ENCODE data around the gene NT5DC3.

Gene NT5DC3

DNA sequence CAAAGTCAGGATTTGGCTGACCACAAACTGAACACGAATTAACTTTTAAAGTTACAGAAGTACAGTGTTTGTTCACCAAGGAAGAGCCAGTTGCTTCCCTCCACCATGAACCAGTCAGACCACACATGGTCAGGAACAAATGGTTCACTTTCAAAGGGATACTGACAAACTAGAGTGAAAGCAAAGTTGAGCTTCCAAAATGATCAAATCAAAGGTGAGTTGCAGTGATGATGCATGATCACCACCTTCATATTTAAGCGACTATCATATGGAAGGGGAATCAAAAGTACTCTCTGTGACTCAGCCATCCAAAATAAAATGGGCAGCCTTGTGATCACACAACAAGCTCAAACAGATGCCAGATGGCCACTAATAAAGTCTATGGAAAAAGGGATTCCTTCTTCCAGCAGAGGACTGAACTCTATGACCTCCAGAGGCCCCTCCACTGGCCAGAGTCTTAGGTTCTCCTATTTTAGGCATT lies 13.1 kb downstream of the NT5DC3 start:
- TF ChIP-seq, protein P1, sequence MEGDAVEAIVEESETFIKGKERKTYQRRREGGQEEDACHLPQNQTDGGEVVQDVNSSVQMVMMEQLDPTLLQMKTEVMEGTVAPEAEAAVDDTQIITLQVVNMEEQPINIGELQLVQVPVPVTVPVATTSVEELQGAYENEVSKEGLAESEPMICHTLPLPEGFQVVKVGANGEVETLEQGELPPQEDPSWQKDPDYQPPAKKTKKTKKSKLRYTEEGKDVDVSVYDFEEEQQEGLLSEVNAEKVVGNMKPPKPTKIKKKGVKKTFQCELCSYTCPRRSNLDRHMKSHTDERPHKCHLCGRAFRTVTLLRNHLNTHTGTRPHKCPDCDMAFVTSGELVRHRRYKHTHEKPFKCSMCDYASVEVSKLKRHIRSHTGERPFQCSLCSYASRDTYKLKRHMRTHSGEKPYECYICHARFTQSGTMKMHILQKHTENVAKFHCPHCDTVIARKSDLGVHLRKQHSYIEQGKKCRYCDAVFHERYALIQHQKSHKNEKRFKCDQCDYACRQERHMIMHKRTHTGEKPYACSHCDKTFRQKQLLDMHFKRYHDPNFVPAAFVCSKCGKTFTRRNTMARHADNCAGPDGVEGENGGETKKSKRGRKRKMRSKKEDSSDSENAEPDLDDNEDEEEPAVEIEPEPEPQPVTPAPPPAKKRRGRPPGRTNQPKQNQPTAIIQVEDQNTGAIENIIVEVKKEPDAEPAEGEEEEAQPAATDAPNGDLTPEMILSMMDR (IDR thresholded peaks at IDR 0.05), result no peak

DNA sequence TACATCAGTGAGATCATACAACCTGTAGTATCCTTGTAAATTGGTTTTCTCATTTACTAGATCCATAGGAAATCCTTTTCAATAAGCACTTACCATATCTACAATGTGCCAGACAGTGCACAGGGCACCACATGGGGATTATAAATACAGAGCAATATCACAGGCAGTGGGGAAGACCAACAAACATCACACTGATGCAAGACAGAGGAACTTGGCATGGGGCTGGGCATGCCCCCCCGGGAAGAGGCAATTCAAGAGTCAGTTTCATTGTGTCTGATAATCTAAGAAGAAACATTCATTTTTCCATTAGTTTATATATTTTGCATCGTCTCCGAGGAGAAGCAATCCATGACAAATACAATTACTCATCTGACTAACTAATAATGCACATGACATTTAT lies 16.2 kb downstream of the NT5DC3 start:
- TF ChIP-seq, protein P1 (IDR thresholded peaks at IDR 0.05), result no peak

DNA sequence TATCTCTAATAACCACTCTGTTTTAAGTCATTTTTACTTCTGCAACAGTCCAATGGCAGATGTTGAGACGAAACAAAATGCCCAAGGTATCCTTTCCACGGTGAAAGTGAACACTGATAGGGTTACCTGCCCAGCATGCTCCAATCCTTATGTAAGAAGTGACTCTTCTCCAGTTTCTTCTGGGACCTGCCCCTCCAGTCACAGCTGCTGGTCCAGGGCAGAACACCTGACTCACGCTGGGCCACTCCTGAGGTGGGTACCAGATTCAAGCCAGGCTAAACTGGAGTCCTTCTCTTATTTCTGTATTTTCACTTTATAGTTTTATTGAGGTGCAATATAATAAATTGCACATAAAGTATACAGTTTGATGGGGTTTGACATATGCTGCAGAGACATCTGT lies 16.7 kb downstream of the NT5DC3 start:
- TF ChIP-seq, protein P1 (IDR thresholded peaks at IDR 0.05), result no peak

DNA sequence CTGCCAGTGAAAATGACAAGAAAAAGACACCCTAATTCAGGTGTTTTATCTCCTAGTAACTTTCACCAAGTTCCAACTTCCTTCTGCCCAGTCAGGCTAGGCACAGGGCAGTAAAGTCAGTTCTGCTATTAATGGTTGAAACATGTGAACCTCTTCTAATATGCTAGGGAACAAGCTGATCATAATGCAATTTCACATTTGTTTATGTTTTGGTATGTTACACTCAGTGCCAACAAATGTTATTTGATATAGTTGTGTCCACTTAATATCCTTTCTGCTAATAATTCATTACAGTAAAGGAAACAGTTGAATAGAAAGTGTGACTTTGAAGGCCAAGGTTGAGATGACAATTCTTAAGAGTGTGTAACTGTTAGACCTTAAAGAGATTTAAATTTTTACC lies 17.2 kb downstream of the NT5DC3 start:
- TF ChIP-seq, protein P1 (IDR thresholded peaks at IDR 0.05), result no peak

DNA sequence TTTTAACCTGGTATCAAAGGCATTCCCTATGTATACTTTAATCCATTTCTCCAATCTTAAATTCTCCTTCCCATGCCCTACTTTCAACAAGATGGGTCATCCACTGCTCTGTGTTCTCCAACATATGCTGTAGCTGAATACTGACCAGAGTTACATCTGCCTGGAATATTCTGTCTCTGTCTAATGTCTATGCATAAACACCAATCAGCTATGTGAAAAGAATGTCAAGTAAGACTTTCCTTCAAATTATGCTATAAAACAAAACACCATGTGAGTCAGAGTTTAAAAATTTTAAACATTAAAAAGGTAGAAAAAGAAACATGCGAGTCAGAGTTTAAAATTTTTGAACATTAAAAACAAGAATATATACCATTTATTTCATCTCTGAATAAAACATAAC lies 19.3 kb downstream of the NT5DC3 start:
- TF ChIP-seq, protein P1 (IDR thresholded peaks at IDR 0.05), result no peak

DNA sequence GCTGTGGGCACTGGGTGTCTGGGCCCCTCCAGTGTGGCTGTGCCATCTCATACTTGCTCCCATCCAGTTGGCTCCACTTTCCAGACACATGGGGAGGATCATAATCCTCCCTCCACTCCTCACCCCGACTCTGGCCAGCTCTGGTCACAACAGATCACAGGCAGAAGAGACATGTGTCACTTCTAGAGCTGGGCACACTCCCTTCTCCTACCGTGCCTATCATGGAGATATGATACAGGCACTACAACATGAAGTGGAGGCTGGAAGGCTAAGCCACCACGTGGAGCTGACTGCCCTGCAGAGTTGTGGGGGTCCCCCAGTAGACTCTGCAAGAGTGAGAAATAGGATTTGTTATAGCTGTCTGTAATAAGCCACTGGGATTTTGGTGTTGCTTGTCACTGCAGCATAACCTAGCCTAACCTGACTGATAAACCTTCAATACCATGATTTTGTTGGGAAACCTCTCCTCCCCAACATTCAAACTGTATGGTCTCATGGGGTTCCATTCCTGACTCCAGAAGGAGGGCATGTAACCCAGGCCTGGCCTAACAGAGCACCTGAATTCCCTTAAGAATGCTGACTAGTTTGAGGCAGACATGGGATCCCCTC lies 20.0 kb downstream of the NT5DC3 start:
- TF ChIP-seq, protein P1 (IDR thresholded peaks at IDR 0.05), result no peak

DNA sequence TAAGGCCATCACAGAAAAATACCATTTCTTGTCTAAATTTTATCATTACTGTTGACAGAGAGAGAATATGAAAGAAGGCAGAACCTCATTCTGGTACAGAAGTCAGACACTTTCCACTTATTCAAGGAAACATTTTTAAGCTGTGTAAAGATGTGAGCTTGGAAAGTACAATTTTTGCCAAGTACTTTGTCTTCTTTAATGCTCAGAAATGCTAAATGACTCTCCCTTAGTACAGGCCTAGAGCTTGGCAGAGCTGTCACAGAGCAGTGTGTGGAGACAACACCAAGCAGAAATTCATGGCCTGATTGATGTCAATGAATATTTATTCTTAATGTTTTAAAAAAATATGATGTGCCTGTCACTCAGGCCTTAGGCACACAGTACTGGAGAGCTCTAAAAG lies 20.7 kb downstream of the NT5DC3 start:
- TF ChIP-seq, protein P1 (IDR thresholded peaks at IDR 0.05), result no peak

DNA sequence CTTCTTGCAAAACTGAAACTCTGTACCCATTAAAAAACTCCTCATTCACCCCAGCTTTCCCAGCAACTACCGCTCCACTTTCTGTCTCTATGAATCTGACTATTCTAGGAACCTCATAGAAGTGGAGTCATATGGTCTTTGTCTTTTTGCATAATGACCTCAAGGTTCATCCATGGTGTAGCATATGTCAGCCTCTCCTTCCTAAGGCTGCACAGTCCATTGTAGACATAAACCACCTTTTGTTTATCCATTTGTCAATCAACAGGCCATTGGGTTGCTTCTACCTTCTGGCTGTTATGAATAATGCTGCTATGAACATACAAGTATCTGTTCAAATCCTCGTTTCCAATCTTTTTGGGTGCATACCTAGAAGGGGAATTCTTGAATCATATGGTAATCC lies 21.1 kb downstream of the NT5DC3 start:
- TF ChIP-seq, protein P1 (IDR thresholded peaks at IDR 0.05), result no peak
